UCSD-AML1 (cell line): Measurements from ENCODE around the gene RANBP3.
"Not testable (repeated sequence)": the region's sequence is repeated elsewhere in the genome, so short reads cannot be mapped to it uniquely, and the experiment has no call there.

Source experiments
- DNase-seq: peaks from one replicate; lab custom pipeline; 2025; ENCODE audit not compliant: unreplicated experiment; lab: John Stamatoyannopoulos, UW

RANBP3 gene

DNA sequence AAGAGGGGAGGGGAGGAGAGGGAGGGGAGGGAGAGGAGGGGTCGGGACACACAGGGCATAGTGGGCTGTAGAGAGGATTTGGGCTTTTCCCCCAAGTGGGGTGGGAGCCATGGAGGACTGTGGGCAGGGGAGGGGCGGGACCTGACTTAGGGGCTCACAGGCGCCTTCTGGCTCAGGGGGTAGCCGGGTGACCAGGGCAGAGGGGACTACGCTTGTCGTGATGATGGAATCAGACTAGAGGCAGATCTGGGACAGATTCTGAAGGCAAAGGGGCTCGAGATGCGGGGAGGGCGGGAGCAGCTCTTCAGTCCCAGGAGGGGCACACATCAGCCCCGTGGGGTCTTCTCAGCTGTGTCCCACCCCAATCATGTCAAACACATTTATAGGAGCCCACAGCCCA lies 87.8 kb downstream of the RANBP3 start:
- DNase-seq = no peak

DNA sequence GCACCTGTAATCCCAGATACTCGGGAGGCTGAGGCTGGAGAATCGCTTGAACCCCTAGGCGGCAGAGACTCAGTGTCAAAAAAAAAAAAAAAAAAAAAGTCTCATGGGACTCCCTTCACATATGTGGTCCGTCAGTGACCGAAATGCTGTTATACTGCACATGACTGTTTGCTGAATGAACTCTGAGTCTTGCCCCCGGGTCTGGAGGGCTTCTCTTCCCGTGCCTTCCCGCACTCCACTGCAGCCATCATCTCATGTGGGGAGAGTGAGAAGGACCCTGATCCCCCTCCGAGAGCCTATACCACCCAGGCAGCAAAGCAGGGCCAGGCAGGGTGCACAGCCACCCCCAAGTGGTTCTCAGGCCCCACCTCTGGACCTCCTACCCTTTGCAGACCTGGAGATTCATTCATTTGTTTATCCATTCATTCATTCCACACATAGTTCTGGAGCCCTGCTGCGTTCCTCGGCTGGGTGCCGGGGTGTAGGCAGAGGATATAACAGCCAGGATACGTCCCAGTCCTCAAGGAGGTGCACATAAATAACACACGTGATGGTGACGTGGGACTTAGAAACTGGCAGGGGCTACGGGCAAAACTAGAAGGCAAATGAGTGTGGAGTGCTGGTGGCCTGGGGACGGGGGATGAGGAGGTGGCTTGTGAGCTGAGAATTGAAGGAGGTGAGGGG lies 88.5 kb downstream of the RANBP3 start:
- DNase-seq = no peak

DNA sequence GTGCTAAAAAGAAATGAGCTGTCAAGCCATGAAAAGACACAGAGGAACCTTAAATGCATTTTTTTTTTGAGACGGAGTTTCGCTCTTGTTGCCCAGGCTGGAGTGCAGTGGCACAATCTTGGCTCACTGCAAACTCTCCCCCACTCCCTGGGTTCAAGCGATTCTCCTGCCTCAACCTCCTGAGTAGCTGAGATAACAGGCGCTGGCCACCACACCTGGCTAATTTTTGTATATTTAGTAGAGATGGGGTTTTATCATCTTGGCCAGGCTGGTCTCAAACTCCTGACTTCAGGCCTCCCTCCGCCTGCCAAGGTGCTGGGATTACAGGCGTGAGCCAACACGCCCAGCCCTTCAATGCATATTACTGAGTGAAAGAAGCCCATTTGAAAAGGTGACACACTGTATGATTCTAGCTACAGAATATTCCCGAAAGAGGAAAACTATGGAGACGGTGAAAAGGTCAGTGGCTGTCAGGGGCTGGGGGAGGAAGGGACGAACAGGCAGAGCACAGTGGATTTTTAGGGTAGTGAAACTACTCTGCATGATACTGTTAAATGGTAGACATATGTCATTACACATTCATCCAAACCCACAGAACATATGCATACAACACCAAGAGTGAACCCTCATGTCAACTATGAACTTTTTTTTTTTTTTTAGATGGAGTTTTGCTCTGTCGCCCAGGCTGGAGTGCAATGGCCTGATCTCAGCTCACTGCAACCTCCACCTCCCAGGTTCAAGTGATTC lies 93.7 kb downstream of the RANBP3 start:
- not testable (repeated sequence) for DNase-seq

DNA sequence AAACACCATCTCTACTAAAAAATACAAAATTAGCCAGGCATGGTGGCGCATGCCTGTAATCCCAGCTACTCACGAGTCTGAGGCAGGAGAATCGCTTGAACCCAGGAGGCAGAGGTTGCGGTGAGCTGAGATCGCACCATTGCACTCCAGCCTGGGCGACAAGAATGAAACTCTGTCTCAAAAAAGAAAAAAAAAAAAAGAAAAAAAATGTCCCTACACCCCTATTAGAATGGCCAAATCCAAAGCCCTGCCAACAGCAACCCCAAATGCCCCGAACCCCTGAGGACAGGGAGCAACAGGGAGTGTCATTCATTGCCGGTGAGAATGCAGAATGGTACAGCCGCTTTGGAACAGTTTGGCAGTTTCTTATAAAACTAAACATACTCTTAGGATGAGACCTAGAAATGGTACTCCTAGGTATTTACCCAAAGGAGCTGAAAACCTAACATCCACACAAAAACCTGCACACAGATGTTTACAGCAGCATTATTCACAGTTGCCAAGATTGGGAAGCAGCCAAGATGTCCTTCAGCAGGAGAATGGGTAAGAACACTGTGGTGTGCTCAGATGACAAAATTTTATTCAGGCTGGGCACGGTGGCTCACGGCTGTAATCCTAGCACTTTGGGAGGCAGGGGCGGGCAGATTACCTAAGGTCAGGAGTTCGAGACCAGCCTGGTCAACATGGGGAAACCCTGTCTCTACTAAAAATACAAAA lies 94.6 kb downstream of the RANBP3 start:
- DNase-seq = not testable (repeated sequence)

DNA sequence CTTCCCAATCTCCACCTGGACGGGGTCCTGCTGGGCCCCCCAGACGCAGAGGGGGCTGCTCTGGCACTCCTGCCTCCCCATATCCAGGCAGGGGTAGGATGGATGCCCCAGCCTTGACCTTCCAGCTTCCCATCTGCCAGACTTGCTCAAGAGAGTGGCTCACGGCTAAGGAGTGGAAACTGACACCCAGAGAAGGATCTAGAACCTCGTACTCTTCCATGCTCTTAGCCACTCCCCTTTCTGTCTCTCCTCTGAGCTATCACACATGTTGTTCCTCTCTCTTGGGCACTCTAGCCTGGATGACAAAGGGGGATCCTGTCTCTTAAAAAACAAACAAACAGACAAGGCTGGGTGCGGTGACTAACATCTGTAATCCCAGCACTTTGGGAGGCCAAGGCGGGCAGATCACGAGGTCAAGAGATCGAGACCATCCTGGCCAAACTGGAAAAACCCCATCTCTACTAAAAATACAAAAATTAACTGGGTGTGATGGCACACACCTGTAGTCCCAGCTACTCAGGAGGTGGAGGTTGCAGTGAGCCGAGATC lies 95.4 kb downstream of the RANBP3 start:
- DNase-seq = no peak

DNA sequence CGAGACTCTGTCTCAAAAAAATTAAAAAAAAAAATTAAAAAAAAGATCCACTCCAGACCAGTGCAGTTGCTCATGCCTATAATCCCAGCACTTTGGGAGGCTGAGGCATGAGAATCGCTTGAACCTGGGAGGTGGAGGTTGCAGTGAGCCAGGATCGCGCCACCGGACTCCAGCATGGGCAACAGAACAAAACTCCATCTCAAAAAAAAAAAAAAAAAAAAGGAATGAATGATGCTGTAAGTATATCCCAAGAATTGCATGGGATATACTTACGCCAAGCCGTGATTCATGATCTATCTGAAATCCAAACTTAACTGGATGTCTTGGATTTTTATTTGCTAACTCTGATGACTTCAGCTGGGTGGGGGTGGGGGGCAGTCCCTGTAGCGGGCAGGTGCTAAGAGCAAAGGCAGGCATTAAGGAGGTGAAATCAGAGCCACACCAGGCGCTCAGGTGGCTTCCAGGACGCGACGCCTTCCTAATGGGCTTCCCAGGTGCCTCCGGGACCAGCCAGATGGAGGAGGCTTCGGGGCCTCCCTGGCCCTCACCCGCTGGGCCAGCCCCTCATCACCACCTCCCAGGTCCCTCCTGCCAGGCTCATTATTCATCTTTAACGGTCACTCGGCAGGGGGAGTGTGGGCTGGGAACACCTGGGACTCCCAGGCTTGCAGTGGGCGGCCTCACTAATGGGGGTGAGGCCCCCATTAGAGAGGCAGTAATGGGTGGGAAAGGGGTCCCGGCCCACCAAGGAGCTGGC lies 96.2 kb downstream of the RANBP3 start:
- no peak for DNase-seq

DNA sequence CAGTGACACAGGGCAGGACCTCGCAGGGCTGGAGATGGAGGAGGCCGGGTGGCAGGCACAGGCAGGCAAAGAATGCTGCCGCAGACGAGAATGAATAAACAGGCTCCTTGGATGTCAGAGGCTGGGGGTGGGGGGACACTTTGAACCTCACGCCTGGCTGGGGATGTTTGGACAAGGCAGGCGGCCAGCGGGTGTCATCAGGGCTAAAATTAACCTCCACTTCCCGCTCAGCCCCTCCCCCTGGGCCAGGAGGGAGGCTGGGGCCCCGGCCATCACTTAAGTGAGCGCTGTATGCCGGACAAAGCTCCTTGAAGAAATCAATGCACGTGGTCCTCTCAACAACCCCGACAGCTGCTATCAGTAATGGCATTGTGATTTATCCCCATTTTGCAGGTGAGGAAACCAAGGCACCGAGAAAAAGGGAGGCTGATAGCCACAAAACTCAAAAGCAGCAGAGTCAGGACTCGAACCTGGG lies 97.3 kb downstream of the RANBP3 start:
- no peak for DNase-seq

DNA sequence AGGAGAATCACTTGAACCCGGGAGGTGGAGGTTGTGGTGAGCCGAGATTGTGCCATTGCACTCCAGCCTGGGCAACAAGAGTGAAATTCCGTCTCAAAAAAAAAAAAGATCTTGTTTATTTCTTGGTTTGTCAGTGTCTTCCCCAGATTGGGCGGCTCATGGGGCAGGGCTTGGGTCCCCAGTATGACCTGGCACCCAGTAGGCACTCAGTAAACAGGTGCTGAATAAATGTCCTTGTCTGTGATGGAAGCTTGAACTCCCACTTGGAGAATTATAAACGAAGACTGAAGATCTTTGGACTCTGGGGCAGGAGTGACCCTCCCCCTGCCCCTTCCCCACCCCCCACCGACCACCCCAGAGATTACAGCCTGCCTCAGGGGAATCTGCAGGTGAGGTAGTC lies 97.7 kb downstream of the RANBP3 start:
- DNase-seq = no peak

DNA sequence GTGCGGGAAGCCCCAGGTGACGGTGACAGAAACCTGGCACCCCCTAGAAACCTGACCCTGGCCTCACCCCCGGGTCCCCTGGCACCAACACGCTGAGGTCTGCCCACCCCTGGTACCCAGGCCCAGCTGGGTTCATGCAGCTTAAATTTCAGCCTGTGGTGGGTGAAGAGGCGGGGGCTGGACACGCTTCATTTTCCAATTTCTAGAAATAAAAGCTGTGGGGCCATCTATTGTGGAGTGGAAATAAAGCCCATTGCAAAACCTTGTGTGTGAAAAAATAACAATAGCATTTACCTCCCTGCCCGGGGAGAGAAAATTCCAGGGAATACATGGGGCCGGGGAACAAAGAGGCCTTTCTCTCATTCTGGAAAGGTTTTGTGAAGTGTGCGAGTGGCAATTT lies 100.1 kb downstream of the RANBP3 start:
- DNase-seq = no peak

DNA sequence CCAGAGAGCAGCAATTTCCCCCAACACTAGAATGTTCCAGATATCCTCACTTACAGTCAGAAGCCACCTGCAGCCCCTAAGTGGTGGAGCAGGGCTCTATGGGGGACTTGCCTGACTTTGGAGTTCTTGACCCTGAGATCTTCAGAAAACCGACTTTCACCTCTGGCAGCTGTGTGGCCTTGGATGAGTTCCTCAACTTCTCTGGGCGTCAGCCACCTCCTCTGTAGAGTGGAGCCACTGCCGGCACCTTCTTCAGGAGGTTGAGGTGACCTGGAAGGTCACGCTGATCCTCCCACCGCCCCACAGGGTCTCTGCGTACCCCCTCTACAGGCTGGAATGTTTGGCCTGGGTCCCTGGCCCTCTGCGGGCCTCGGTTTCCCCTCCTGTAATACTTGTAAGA lies 100.5 kb downstream of the RANBP3 start:
- DNase-seq = no peak

DNA sequence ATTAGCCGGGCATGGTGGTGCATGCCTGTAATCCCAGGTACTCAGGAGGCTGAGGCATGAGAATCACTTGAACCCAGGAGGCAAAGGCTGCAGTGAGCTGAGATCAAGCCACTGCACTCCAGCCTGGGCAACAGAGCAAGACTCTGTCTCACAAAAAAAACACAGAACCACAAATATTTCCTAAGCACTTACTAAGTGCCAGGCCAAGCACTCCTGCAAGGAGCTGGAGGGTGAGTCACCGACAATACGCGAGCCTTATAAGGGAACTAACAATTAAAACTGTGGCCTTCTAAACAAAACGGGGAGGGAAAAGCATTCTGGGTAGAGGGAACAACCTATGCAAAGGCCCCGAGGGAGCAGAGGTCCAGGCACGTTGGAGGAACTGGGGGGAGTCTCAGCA lies 103.4 kb downstream of the RANBP3 start:
- not testable (repeated sequence) for DNase-seq

DNA sequence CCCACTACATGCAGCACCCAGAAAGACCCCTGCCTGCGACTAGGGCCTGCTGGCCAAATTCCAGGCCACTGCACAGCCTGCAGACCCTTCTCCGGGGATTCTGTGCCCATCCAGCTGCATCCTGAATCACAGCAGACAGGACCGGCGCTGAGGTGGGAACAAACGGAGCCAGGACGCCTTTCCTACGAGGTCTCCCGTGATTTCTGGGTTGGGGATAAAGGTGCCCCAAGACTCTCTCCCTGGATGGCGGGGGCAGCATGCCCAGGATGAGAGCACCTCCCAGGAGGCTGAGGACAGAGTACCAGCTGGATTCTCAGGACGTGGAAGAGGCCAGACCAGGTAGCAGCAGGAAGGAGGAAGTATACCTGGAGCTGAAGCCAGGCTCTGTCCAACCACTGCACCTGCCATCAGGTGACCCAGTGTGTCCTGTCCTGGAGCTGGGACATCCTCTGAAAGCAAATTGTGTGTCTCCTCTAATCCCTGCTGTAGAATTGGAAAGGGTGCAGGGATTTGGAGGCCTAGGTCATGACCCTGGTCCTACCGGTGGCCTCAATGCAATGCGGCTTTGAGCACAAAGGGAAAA lies 104.2 kb downstream of the RANBP3 start:
- no peak for DNase-seq

DNA sequence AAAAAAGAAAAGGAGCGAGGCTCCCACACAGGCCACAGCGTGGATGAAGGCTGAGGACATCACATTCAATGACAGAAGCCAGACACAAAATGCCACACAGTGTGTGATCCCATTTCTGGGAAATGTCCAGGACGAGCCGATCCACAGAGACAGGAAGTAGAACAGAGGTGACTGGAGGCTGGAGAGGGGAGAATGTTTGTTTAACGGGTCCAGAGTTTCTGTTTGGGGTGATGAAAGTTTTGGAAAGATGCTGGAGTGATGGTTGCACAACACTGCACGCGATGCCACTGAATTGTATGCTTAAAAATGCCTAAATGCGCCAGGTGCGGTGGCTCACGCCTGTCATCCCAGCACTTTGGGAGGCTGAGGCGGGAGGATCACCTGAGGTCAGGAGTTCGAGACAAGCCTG lies 107.0 kb downstream of the RANBP3 start:
- no peak for DNase-seq

DNA sequence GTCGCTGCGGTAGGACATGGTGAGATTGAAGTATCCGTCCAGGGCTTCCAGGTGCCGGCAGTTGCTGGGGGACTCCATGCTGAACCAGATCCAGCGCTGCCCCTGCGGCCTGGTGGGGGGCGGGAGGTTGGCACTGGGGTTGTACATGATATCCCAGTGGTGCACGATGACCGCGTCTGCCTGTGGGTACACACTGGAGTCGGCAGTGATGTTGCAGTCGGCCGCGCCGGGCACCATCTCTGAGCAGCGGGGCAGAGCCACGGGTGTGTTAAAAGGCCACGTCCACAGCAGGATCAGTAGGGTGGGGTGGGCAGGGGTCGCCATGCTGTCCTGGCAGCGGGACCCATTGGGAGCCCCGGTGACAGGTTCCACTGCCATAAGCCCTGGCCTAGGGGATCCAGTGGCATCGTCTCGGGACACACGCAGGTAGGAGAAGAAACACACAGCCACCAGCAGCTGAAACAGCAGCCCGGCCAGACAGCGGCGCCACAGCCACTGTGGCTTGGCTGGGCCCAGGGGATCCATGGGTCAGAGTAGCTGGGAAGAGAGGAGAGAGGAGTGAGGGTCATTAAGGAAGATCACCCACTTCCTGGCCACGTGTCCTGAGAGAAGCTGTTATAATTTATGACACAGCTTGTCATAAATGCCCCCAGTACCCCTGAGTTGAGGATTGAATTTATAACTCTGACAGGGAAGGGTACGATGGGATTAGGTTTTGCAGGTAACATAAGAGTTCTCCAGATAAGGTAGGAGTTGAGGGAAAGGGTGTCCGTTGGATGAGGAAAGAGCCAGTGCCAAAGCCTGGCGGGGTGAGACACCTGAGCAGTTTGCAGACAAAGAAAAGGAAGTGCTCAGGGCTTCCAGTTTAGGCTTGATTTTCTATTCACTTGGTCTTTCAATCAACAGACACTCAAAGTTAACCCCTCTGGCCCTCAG lies 110.5 kb downstream of the RANBP3 start:
- DNase-seq = no peak
